PFSK-1 (cell line): ENCODE measurements around the gene SYNE1.

Source experiments
- FOXP2 ChIP-seq: optimal IDR thresholded peaks from 2 replicates; pipeline ENCODE3; 2011; ENCODE audit warnings: borderline replicate concordance, control low read depth, inconsistent platforms; ENCODE audit not compliant: insufficient read depth; ENCODE audit errors: extremely low read length, extremely low read depth
- POLR2AphosphoS5 ChIP-seq: IDR thresholded peaks from 2 replicates; pipeline ENCODE4 v1.6.1; 2012; ENCODE audit warnings: low read depth, mild to moderate bottlenecking, control low read depth, low read length, moderate library complexity
- SIN3A ChIP-seq: IDR thresholded peaks from 2 replicates; pipeline ENCODE4 v1.6.1; 2012; ENCODE audit warnings: mild to moderate bottlenecking, low read length, moderate library complexity, borderline replicate concordance; ENCODE audit not compliant: insufficient read depth
- TAF1 ChIP-seq: IDR thresholded peaks from 2 replicates; pipeline ENCODE4 v1.6.1; 2012; ENCODE audit warnings: low read length, control low read depth, borderline replicate concordance; ENCODE audit not compliant: insufficient read depth
- TF ChIP-seq, protein P1 (sequence below), 2 experiments: IDR thresholded peaks; 2 replicates each; pipeline versions ENCODE4 v1.6.1 to v1.8.0; 2011 to 2012; ENCODE audit warnings: low read depth in 2 of 2, low read length in 2 of 2, control low read depth in 1 of 2, inconsistent platforms in 1 of 2, mild to moderate bottlenecking in 1 of 2, moderate library complexity in 1 of 2; ENCODE audit not compliant: insufficient read depth in 1 of 2

Gene SYNE1

GRCh38 chr6:152135755-152136448 lies 501.3 kb downstream of the SYNE1 start:
- no peak for TF ChIP-seq SIN3A
- no peak for TF ChIP-seq FOXP2
- TF ChIP-seq, protein P1, sequence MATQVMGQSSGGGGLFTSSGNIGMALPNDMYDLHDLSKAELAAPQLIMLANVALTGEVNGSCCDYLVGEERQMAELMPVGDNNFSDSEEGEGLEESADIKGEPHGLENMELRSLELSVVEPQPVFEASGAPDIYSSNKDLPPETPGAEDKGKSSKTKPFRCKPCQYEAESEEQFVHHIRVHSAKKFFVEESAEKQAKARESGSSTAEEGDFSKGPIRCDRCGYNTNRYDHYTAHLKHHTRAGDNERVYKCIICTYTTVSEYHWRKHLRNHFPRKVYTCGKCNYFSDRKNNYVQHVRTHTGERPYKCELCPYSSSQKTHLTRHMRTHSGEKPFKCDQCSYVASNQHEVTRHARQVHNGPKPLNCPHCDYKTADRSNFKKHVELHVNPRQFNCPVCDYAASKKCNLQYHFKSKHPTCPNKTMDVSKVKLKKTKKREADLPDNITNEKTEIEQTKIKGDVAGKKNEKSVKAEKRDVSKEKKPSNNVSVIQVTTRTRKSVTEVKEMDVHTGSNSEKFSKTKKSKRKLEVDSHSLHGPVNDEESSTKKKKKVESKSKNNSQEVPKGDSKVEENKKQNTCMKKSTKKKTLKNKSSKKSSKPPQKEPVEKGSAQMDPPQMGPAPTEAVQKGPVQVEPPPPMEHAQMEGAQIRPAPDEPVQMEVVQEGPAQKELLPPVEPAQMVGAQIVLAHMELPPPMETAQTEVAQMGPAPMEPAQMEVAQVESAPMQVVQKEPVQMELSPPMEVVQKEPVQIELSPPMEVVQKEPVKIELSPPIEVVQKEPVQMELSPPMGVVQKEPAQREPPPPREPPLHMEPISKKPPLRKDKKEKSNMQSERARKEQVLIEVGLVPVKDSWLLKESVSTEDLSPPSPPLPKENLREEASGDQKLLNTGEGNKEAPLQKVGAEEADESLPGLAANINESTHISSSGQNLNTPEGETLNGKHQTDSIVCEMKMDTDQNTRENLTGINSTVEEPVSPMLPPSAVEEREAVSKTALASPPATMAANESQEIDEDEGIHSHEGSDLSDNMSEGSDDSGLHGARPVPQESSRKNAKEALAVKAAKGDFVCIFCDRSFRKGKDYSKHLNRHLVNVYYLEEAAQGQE (IDR thresholded peaks at IDR 0.05; ENCODE audit: insufficient read depth in 1 of 2, low read depth in 2 of 2, low read length in 2 of 2), result no peak

- TF ChIP-seq POLR2AphosphoS5, result no peak
- TF ChIP-seq, protein P1 (IDR thresholded peaks at IDR 0.05; ENCODE audit: insufficient read depth in 1 of 2, low read depth in 2 of 2, low read length in 2 of 2), result no peak
- no peak for TF ChIP-seq SIN3A
- no peak for TF ChIP-seq TAF1
- no peak for TF ChIP-seq FOXP2
Measured at GRCh38 chr6:152130441-152130840, 506.7 kb downstream of the SYNE1 start.

GRCh38 chr6:152129691-152130151 lies 507.4 kb downstream of the SYNE1 start:
- TF ChIP-seq FOXP2 (no peak), TAF1 (no peak), POLR2AphosphoS5 (no peak), SIN3A (no peak)
- TF ChIP-seq, protein P1 (IDR thresholded peaks at IDR 0.05; ENCODE audit: insufficient read depth in 1 of 2, low read depth in 2 of 2, low read length in 2 of 2), result no peak

- TF ChIP-seq, protein P1 (IDR thresholded peaks at IDR 0.05; ENCODE audit: insufficient read depth in 1 of 2, low read depth in 2 of 2, low read length in 2 of 2), result no peak
- no peak for TF ChIP-seq POLR2AphosphoS5
- no peak for TF ChIP-seq SIN3A
- no peak for TF ChIP-seq TAF1
- TF ChIP-seq FOXP2, result no peak
Measured at GRCh38 chr6:152127432-152128165, 509.6 kb downstream of the SYNE1 start.
